ENCODE results near the gene PMEPA1.
A peak's percentile ranks its signal among the peaks of the same experiment; 100 is the strongest.
"Not testable (repeated sequence)": the region's sequence is repeated elsewhere in the genome, so short reads cannot be mapped to it uniquely, and the experiment has no call there.

The PMEPA1 gene

GRCh38 chr20:57647006-57647932, 62.5 kb downstream of the PMEPA1 start:
- DNase-seq, result no peak

GRCh38 chr20:57638895-57639236, 70.9 kb downstream of the PMEPA1 start:
- no peak for DNase-seq

DNA sequence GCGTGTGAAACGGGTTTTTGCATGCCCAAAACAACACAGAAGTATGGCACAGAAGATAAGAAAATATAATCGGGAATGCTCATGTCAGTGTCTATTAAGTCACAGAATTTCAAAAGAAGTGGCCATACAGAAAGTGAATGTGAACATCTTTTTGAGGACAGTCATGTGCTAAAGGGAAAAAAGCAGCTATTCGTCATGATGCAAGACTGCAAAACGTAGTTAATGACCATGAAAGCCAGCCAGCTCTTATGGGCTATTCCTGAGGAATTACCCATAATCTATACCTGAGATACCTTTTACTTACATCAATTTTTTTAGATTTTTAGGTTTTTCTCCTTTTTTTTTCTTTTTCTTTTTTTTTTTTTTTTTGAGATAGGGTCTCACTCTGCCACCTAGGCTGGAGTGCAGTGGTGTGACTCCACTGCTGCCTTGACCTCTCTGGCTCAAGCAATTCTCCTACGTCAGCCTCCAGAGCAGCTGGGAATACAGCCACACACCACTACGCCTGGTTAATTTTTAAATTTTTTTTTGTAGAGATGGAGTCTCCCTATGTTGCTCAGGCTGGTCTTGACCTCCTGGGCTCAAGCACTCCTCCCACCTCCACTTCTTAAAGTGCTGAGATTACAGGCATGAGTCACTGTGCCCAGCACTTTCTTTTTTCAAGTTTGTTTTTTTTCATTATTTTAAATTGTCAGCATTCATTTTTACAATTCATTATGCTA, 71.5 kb downstream of the PMEPA1 start:
- no peak for DNase-seq

DNA sequence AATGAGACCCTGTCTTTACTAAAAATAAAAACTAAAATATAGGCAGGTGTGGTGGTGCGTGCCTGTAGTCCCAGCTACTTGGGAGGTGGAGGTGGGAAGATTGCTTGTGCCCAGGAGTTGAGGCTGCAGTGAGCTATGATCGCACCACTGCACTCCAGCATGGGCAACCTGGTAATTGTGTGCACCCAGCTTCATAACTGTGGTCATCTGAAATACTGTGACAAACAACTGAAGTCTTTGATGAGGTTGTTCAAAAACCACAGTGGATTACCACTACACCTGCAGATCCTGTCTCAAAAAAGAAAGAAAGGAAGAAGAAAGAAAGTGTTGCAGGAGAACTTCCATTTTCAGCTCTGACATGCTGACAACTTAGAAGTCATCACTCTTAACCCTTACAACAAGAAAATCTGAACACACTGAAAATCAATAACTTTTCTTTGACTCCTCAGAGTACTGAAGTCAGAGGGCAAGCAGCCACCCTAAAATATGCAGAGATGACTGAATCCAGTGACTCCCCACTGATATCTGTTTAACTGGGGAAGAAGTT, 75.8 kb downstream of the PMEPA1 start:
- no peak for DNase-seq

GRCh38 chr20:57632286-57632685, 77.5 kb downstream of the PMEPA1 start:
- no peak for DNase-seq

DNA sequence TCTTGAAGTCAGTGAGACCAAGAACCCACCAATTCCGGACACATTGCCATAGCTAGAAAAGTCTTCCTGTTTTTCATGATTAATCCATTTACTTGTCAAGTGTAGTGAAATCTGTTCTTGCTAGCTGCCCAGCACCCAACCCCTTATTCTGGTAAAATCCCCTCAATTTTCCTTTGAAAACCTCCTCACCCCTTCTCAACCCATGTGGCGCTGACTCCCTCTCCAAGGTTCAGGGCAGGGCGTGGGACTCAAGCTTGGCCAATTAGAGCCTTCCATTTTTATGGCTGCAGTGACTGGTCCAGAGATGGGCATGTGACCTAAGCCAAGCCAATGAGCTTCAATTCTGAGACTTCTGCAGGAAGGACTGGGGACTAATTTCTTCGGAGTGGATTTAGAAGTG, 79.8 kb downstream of the PMEPA1 start:
- DNase-seq, result peak; percentile 7

DNA sequence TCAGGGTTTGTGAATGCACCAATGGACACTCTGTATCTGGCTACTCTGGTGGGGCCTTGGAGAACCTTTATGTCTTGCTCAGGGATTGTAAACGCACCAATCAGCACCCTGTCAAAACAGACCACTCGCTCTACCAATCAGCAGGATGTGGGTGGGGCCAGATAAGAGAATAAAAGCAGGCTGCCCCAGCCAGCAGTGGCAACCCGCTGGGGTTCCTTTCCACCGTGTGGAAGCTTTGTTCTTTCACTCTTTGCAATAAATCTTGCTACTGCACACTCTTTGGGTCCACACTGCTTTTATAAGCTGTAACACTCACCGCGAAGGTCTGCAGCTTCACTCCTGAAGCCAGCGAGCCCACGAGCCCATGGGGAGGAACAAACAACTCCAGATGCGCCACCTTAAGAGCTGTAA, 80.3 kb downstream of the PMEPA1 start:
- not testable (repeated sequence) for DNase-seq

- not testable (repeated sequence) for DNase-seq
These were observed 80.9 kb downstream of the PMEPA1 start for GRCh38 chr20:57628962-57629308.

- DNase-seq, result peak; percentile 14
These were observed 81.5 kb downstream of the PMEPA1 start for GRCh38 chr20:57628047-57628961.

GRCh38 chr20:57627339-57627738, 82.5 kb downstream of the PMEPA1 start:
- no peak for DNase-seq

GRCh38 chr20:57625978-57626377, 83.8 kb downstream of the PMEPA1 start:
- no peak for DNase-seq

DNA sequence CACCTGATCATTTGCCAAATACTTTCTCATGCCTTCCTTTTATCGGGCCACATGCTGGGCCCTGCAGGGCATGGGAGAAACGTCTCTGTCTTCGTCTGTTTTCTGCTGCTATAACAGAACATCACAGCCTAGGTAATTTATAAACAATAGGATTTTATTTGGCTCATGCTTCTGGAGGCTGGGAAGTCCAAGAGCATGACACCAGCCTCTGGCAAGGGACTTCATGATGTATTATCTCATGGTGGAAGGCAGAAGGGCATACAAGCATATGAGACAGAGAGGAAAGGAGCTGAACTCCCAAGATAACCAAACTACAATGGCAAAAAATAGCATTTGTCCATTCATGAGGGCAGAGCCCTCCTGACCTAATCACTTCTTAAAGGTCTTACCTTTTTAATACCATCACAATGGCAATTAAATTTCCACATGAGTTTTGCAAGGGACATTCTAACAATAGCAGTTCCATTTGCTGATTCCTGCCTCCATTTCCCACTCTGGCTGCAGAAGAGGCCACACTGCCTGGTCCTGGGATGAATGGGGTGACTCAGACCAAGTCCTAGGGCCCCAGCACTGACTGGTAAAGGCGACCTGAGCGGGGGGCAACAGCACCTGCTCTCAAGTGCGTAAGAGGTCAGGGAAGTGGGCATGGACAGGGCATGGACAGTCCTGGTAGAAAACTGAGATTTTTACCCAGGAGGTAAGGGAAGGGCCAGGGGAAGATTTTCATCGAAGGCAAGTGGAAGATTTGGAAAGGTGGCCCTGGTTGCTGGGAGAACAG, 84.4 kb downstream of the PMEPA1 start:
- no peak for DNase-seq

GRCh38 chr20:57624124-57624523, 85.7 kb downstream of the PMEPA1 start:
- no peak for DNase-seq

DNA sequence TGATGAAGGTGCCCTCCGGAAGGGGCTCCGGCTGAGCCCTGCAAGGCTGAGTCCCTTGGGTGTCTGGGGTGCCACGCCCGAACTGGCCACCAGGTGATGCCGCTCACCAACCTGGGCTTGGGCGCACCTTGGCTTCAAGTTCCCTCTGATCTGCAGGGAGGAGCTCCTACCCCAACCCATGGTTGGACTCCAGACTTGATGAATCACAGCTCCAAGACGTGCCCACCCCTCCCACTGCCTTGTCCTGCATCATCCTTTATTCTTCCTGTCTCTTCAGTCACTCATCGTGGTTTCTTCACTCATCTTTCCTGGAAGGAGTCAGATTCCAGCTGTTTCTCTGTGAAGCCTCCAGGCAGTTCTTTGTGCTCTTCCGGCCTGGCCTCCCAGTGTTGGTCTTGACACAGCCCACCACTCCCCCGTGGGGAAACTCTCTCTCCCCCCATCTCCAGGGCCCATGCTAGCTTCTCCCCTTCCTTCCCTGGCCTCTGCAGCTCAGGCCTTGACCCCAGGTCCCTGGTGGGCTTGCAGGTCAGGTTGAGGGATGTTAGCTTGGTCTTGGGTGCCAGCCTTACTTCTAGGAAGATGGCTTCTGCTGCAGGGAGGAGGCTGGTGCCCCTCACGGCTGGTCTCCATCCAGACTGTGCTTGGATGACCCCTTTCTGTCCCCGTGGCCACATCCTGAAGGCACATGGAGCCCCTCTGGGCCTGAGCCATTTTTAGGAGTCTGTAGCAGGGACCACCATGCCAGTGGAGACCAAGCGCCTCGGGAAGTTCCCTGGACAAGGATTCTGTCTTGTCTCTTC, 87.0 kb downstream of the PMEPA1 start:
- DNase-seq, result no peak

DNA sequence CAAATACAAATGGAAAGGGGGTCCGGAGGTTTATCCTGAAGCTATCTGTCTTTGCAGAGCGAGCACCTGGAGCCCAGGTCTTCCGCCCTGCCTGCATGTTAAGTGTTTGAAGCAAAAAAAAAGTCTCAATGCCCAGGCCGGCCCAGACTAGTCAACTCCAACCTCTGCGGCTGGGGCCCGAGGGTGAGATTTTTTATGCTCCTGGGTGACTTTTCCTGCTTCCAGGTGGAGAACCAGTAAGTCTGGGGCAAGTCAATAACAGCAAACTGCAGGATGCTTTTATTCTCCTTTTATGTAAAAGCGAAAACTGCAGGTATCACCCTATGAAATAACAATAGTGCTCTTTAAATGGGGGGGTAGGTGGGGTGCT, 87.6 kb downstream of the PMEPA1 start:
- DNase-seq, result no peak

DNA sequence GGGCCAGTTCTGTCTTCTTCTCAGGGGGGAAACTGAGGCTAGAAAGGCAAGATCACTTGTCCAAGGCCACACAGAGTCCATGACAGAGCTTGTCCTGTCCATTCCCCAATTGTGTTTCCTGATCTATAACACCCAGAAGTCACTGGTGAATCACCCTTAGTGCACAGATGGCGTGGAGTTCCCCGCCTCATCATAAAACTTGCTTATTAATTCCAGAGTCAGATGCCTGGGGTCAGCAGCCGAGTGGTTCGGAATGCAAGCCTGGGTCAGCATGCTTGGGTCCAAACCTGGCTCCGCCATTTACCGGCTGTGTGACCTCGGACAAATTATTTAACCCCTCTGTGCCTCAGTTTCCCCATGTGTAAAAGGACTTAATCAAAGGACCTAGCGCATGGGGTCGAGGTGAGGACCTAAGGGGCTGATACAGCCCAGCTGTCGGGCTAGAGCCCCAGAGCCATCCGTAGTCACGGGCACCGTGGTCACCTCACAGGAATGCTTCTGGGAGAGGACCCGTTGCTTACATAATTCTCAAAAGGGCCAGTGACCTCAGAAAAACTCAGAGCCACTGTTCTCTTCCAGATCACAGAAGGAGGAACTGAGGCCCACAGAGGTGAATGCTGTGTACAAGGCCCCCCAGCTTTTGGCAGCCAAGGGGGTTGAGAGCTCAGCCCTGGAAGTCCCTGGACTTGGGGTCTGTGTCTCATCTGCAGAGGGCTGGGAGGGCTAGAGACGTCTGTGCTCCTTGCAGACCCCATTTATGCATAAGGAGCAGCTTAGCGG, 88.2 kb downstream of the PMEPA1 start:
- no peak for DNase-seq

DNA sequence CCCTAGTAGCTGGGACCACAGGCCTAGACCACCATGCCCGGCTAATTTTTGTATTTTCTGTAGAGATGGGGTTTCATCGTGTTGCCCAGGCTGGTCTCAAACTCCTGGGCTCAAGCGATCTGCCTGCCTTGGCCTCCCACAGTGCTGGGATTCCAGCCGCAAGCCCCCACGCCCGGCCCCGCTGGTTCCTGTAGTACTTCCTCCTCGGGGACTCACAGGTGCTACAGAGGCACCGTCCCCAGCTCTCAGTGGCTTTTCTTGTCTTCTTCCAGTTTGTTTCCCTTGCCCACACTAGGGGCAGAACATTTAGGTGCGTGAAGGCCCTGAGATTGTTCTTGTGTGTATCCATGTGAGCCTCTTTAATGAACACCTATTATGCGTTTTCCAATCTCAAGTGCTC, 88.8 kb downstream of the PMEPA1 start:
- DNase-seq, result no peak

DNA sequence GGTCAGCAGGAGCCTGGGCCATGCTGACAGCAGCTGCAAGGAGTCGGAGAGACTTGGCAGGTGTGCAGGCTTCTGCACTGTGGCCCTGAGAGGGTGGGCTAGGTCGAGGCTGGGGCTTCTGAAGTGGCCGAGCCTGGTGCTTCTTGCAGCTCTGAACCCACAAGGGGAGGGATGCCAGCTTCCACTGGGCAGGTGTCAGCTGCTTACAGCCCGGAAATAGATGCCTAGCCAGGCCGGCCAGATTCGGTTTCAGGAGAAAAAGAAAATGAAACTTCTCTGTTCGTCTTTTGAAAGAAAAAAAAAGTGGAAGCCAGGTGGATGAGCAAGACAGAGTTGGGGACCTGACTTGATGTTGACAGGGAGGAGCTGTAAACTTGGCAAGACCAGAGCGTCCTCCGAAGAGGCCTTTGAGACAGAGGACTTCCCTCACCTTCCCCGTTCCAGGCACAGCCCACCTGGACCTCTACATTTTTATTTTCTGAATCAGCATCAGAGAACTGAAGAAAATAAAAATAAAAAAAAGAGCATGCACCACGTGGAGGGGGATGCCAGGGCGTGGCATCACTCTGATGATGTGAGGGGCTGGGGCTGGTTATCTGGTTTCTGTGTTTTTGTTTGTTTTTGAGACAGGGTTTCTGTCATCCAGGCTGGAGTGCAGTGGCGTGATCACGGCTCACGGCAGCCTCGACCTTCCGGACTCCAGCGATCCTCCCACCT, 89.4 kb downstream of the PMEPA1 start, which contains the start of gene ZBP1:
Gene ZBP1 (minus strand): TSS at position 153 of the 717 bp plus-strand sequence. CDS start 131 bp downstream, at position 22.
- DNase-seq, result no peak

DNA sequence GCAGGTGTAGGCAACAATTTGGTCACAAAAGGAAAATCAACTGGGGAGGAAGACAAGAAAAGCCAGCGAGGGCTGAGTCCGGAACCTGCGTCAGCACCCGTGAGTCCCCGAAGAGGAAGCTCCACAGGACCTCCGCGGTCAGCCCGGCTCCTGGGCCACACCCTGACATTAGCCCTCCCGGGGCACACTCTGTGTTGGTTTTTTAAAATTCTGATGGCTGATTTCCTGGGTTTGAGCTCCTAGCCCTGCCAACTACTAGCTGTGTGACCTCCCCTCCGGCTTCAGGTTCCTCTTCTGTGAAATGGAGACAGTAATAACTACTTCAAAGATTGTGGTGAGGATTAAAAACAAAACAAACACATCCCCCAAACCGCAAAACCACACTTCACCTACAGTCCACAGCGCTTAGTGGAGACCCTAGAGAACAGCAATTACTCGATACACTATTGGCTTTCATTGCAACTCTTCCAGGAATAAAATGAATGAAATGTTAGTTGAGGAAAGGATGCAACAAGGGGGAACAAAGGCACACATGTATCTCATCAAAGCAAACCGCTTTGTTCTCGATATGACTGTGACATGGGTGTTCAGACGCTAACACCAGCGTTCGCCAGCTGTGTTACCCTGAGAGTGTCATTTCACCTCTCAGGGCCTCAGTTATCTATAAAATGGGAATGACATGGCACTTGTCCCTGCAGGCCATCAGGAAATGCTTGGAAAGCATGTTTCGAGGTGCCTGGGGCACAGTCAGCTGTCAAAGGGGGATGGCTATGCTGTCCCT, 90.6 kb downstream of the PMEPA1 start:
- DNase-seq, result no peak

Measured in midbrain (tissue), 1 donor.